Activated CD8-positive, alpha-beta T cell treated with anti-CD3 and anti-CD28 coated beads for 36 hours (primary cell): ENCODE data around the gene SNRPA. TPM values are rescaled to one million over a fixed set of nuclear protein-coding genes. Genes with fewer than 3 reads are reported as not detected.

ENCODE experiments used
- ATAC-seq: fragments of 200-7000 bp; cut with Tn5 transposase; one replicate; pipeline ENCODE4 v1.10.0; 2021; ENCODE audit warnings: mild to moderate bottlenecking, moderate library complexity
- CTCF ChIA-PET: fragments of 350-600 bp; sonication (Branson Sonifier 250); formaldehyde crosslinking; loops from one replicate; lab custom pipeline; 2021; ENCODE audit warnings: antibody characterized with exemption; lab: Charles Lee
- POLR2A ChIA-PET: fragments of 350-600 bp; sonication (Branson Sonifier 250); formaldehyde crosslinking; loops from one replicate; lab custom pipeline; 2021; ENCODE audit warnings: antibody characterized with exemption; lab: Charles Lee
- DNase-seq: peaks from one replicate; pipeline ENCODE4 v3.0.0-alpha.2; 2020
- H3K27ac Mint-ChIP-seq: one replicate; pipeline ENCODE4 v1.8.0; 2021; ENCODE audit warnings: mild to moderate bottlenecking, mixed read lengths
- H3K27me3 Mint-ChIP-seq: one replicate; pipeline ENCODE4 v1.8.0; 2021; ENCODE audit warnings: mixed read lengths
- H3K36me3 Mint-ChIP-seq: one replicate; pipeline ENCODE4 v1.8.0; 2021; ENCODE audit warnings: low read depth, mixed read lengths
- H3K4me1 Mint-ChIP-seq: one replicate; pipeline ENCODE4 v1.8.0; 2021; ENCODE audit warnings: low read depth, mixed read lengths
- H3K4me3 Mint-ChIP-seq: one replicate; pipeline ENCODE4 v1.8.0; 2021; ENCODE audit warnings: mild to moderate bottlenecking, moderate library complexity, mixed read lengths
- H3K9me3 Mint-ChIP-seq: one replicate; pipeline ENCODE4 v1.8.0; 2021; ENCODE audit warnings: mixed read lengths
- CTCF ChIP-seq: fragments of 200-600 bp; IDR thresholded peaks from one replicate; pipeline ENCODE4 v1.8.0; 2022; ENCODE audit warnings: antibody characterized with exemption, mild to moderate bottlenecking
- intact Hi-C: fragments of 100-400 bp; cut with micrococcal nuclease; formaldehyde crosslinking; loops from one replicate; pipeline ENCODE4 v1.10.0; 2022
- total RNA-seq, 2 experiments: library from RNA; stranded (reverse); gene quantifications; one replicate each; pipeline ENCODE4 v1.2.3, GENCODE V29; 2021

SNRPA gene
- total RNA-seq, 2 experiments from 2014 or later: 260 to 281 TPM

GRCh38 chr19:40801426-40802299 is 50.7 kb downstream of the SNRPA start:
- no peak for TF ChIP-seq CTCF
- DNase-seq (no peak), ATAC-seq (no peak)
- CTCF ChIA-PET: no interaction called here
- H3K9me3 Mint-ChIP-seq: no peaks in the 10 kb centered on the region
- no peaks in the 10 kb centered on the region for H3K27me3 Mint-ChIP-seq
- peak overlapping the region; percentile 95 for H3K4me3 Mint-ChIP-seq
- peaks cover 55% of the 10 kb centered on the region for H3K36me3 Mint-ChIP-seq
- intact Hi-C loops: loop anchor here (5.0 kb wide), 2 partner anchors 49 to 139 kb away; partner anchors contain the start of genes ACTMAP and SNRPA
- POLR2A ChIA-PET: interaction anchor here (0.5 to 1.7 kb wide), 4 partner anchors 23 to 110 kb away, joined by 3 to 6 read pairs (median 4); partner anchors contain the start of gene RAB4B
- H3K27ac Mint-ChIP-seq: peak overlapping the region; percentile 83
- peaks cover 80% of the 10 kb centered on the region for H3K4me1 Mint-ChIP-seq

GRCh38 chr19:40802300-40803169 is 51.5 kb downstream of the SNRPA start:
- intact Hi-C loops: loop anchor here (5.0 kb wide), 2 partner anchors 50 to 140 kb away; partner anchors contain the start of genes ACTMAP and SNRPA
- H3K4me1 Mint-ChIP-seq: peaks cover 82% of the 10 kb centered on the region
- H3K9me3 Mint-ChIP-seq: no peaks in the 10 kb centered on the region
- no peak for TF ChIP-seq CTCF
- CTCF ChIA-PET: interaction anchor here (1.0 kb wide), 1 partner anchor 139 kb away, joined by 3 read pairs; no protein-coding TSS in a partner anchor
- ATAC-seq (no peak), DNase-seq (no peak)
- no peaks in the 10 kb centered on the region for H3K27me3 Mint-ChIP-seq
- H3K4me3 Mint-ChIP-seq: peak overlapping the region; percentile 95
- POLR2A ChIA-PET: interaction anchor here (0.5 to 1.0 kb wide), 4 partner anchors 25 to 111 kb away, joined by 3 to 5 read pairs (median 4); partner anchors contain the start of gene RAB4B
- H3K27ac Mint-ChIP-seq: peak overlapping the region; percentile 83
- H3K36me3 Mint-ChIP-seq: peaks cover 60% of the 10 kb centered on the region

- H3K4me1 Mint-ChIP-seq: peaks cover 79% of the 10 kb centered on the region
- intact Hi-C loops: loop anchor here (5.0 kb wide), 2 partner anchors 51 to 141 kb away; partner anchors contain the start of genes ACTMAP and SNRPA
- peak; percentile 24 for DNase-seq
These were observed 52.3 kb downstream of the SNRPA start for GRCh38 chr19:40803170-40803856.

More at GRCh38 chr19:40803170-40803856, 52.3 kb downstream of the SNRPA start:
- peak overlapping the region; percentile 83 for H3K27ac Mint-ChIP-seq
- no peak for ATAC-seq
- ChIA-PET POLR2A (interaction anchor here (0.9 to 1.8 kb wide), 2 partner anchors 25 to 112 kb away, joined by 4 to 5 read pairs; partner anchors contain the start of gene RAB4B), CTCF (interaction anchor here (1.0 kb wide), 1 partner anchor 140 kb away, joined by 3 read pairs; no protein-coding TSS in a partner anchor)
- H3K27me3 Mint-ChIP-seq: no peaks in the 10 kb centered on the region
- H3K9me3 Mint-ChIP-seq: no peaks in the 10 kb centered on the region
- peak overlapping the region; percentile 95 for H3K4me3 Mint-ChIP-seq
- peaks cover 62% of the 10 kb centered on the region for H3K36me3 Mint-ChIP-seq
- no peak for TF ChIP-seq CTCF
